ENCODE results near the gene TANGO2. TPM values are rescaled to one million over a fixed set of nuclear protein-coding genes. Genes with fewer than 3 reads are reported as not detected.

TANGO2 gene
- total and polyA plus RNA-seq, 12 donors: 25.1 to 87.0 (median 43.5) TPM

- WGBS, 4 donors: 83 to 87% (median 85%) methylated on average over 4 to 16 of the region's 16 CpGs
Measured at GRCh38 chr22:20035375-20036083, 14.6 kb downstream of the TANGO2 start.

GRCh38 chr22:20036084-20036482, 15.2 kb downstream of the TANGO2 start:
- intact Hi-C loops (cut with DNase I): no loop called here
- Histone ChIP-seq H3K27ac (no peak overlapping the region), H3K4me3 (no peak overlapping the region), H3K4me1 (replicated peaks in 1 of 2) (peaks cover 19 to 23% of the 10 kb centered on the region in 2 donors), H3K9me3 (replicated peaks in 1 of 3) (no peaks in the 10 kb centered on the region), H3K27me3 (no peaks in the 10 kb centered on the region), H3K36me3 (replicated peaks in 1 of 2) (peaks cover 0 to 20% of the 10 kb centered on the region in 2 donors)
- DNase-seq: no peak
- TF ChIP-seq POLR2A (IDR thresholded peaks at IDR 0.05) (no peak), CTCF (IDR thresholded peaks at IDR 0.05) (no peak)
- WGBS, 4 donors: 86 to 94% (median 91%) methylated on average over 9 to 10 of the region's 10 CpGs

More at GRCh38 chr22:20035375-20036083, 14.6 kb downstream of the TANGO2 start:
- Histone ChIP-seq H3K4me3 (no peak overlapping the region), H3K4me1 (replicated peaks in 1 of 2) (peaks cover 19 to 23% of the 10 kb centered on the region in 2 donors), H3K9me3 (replicated peaks in 1 of 3) (no peaks in the 10 kb centered on the region), H3K27ac (no peak overlapping the region), H3K27me3 (no peaks in the 10 kb centered on the region), H3K36me3 (replicated peaks in 1 of 2) (peaks cover 0 to 16% of the 10 kb centered on the region in 2 donors)
- intact Hi-C loops (cut with DNase I): no loop called here
- DNase-seq: peak in 1 of 7 donors; percentile 17
- no peak for TF ChIP-seq CTCF (IDR thresholded peaks at IDR 0.05)
- no peak for TF ChIP-seq POLR2A (IDR thresholded peaks at IDR 0.05)

GRCh38 chr22:20036535-20037392, 15.9 kb downstream of the TANGO2 start:
- WGBS, 4 donors: 94 to 98% (median 97%) methylated on average over 21 to 25 of the region's 25 CpGs
- no peaks in the 10 kb centered on the region for H3K9me3 ChIP-seq (replicated peaks in 1 of 3)
- no peak overlapping the region for H3K27ac ChIP-seq
- intact Hi-C loops (cut with DNase I): no loop called here
- H3K4me1 ChIP-seq (replicated peaks in 1 of 2): peaks cover 19 to 23% of the 10 kb centered on the region in 2 donors
- peaks cover 0 to 14% of the 10 kb centered on the region in 2 donors for H3K36me3 ChIP-seq (replicated peaks in 1 of 2)
- no peak overlapping the region for H3K4me3 ChIP-seq
- DNase-seq: no peak
- TF ChIP-seq CTCF (IDR thresholded peaks at IDR 0.05) (no peak), POLR2A (IDR thresholded peaks at IDR 0.05) (no peak)
- no peaks in the 10 kb centered on the region for H3K27me3 ChIP-seq

- Histone ChIP-seq H3K27ac (no peak overlapping the region), H3K4me1 (replicated peaks in 1 of 2) (peaks cover 14 to 19% of the 10 kb centered on the region in 2 donors), H3K27me3 (no peaks in the 10 kb centered on the region), H3K4me3 (no peak overlapping the region), H3K36me3 (replicated peaks in 1 of 2) (peaks cover 0 to 14% of the 10 kb centered on the region in 2 donors), H3K9me3 (replicated peaks in 1 of 3) (no peaks in the 10 kb centered on the region)
- 82 to 100% (median 89%) methylated on average over 3 of the region's 3 CpGs for WGBS, 4 donors
- no peak for DNase-seq
- TF ChIP-seq POLR2A (IDR thresholded peaks at IDR 0.05) (no peak), CTCF (IDR thresholded peaks at IDR 0.05) (no peak)
- intact Hi-C loops (cut with DNase I): no loop called here
Measured at GRCh38 chr22:20037419-20037818, 16.5 kb downstream of the TANGO2 start.

Measured in adrenal gland (tissue), 12 donors.